ENCODE results near the gene KCNH1. TPM values are rescaled to one million over a fixed set of nuclear protein-coding genes. Genes with fewer than 3 reads are reported as not detected.

KCNH1 gene
- total RNA-seq, 2 donors from 2014 or later, result 0.68 to 1.2 TPM

DNA sequence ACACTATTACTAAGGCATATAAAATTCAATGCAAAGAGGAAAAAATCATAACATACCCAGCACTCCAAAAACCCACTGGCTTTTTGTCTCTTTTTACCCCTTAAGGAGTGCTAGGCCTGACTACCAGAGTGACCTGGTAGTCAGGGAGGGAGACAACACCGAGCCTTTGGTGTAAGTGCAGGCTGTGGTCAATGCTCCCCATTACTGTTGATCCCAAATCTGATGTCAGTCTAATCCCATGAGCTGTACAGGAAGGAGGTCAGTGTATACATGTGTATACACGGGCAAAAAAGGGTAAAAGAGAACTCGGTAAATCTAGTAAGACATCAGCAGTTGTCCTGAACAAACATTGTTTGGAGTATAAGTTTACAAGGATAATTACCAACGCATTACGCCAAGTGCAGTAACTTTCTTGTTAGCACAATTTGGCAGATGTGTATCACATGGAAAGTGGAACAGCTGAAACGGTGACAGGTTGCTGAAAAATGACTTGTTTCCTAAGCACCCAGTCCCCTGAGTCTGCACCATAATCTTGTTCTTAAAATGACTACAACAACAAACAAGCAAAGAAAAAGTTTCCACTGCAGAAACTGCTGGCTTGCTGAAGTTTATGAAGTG is 217.9 kb downstream of the KCNH1 start:
- WGBS, result 22% methylated on average over 6 of the region's 6 CpGs
- Histone ChIP-seq H3K4me1 (replicated peaks) (no peaks in the 10 kb centered on the region), H3K9me3 (no peaks in the 10 kb centered on the region), H3K27ac (no peak overlapping the region), H3K36me3 (no peaks in the 10 kb centered on the region), H3K4me3 (no peak overlapping the region), H3K27me3 (replicated peaks; ENCODE audit: insufficient read depth) (no peaks in the 10 kb centered on the region)
- intact Hi-C loops (cut with DNase I), result no loop called here
- DNase-seq (ENCODE audit: low spot score), result no peak
- TF ChIP-seq POLR2A (IDR thresholded peaks at IDR 0.05), result no peak
- TF ChIP-seq, protein P1, sequence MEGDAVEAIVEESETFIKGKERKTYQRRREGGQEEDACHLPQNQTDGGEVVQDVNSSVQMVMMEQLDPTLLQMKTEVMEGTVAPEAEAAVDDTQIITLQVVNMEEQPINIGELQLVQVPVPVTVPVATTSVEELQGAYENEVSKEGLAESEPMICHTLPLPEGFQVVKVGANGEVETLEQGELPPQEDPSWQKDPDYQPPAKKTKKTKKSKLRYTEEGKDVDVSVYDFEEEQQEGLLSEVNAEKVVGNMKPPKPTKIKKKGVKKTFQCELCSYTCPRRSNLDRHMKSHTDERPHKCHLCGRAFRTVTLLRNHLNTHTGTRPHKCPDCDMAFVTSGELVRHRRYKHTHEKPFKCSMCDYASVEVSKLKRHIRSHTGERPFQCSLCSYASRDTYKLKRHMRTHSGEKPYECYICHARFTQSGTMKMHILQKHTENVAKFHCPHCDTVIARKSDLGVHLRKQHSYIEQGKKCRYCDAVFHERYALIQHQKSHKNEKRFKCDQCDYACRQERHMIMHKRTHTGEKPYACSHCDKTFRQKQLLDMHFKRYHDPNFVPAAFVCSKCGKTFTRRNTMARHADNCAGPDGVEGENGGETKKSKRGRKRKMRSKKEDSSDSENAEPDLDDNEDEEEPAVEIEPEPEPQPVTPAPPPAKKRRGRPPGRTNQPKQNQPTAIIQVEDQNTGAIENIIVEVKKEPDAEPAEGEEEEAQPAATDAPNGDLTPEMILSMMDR (IDR thresholded peaks at IDR 0.05), result no peak
- TF ChIP-seq POLR2AphosphoS5 (IDR thresholded peaks at IDR 0.05), result no peak

DNA sequence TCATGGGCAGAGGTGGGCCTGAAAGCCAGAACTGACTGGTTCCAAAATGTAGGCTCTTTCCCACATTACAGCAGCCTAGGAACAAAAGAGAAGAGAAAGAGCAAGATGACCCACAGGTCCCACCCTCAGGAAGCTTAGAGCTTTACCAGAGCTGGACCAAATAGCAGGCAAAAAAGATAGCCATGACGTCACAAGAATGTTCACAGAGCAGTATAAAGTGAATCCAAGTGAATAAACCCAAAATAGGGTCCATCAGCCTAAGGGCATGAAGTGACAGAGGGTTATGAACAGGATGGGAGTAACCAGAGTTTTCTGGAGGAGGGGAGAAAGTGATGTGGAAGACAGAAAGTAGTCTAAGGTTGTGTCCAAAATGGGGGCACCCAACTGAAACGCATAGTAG is 221.2 kb downstream of the KCNH1 start:
- H3K9me3 ChIP-seq, result no peaks in the 10 kb centered on the region
- intact Hi-C loops (cut with DNase I), result no loop called here
- no peaks in the 10 kb centered on the region for H3K4me1 ChIP-seq (replicated peaks)
- H3K4me3 ChIP-seq, result no peak overlapping the region
- no peaks in the 10 kb centered on the region for H3K27me3 ChIP-seq (replicated peaks; ENCODE audit: insufficient read depth)
- TF ChIP-seq, protein P1 (IDR thresholded peaks at IDR 0.05), result no peak
- no peak for TF ChIP-seq POLR2A (IDR thresholded peaks at IDR 0.05)
- TF ChIP-seq POLR2AphosphoS5 (IDR thresholded peaks at IDR 0.05), result no peak
- DNase-seq (ENCODE audit: low spot score), result no peak
- H3K36me3 ChIP-seq, result no peaks in the 10 kb centered on the region
- H3K27ac ChIP-seq, result no peak overlapping the region
- 85% methylated on average over 2 of the region's 2 CpGs for WGBS

DNA sequence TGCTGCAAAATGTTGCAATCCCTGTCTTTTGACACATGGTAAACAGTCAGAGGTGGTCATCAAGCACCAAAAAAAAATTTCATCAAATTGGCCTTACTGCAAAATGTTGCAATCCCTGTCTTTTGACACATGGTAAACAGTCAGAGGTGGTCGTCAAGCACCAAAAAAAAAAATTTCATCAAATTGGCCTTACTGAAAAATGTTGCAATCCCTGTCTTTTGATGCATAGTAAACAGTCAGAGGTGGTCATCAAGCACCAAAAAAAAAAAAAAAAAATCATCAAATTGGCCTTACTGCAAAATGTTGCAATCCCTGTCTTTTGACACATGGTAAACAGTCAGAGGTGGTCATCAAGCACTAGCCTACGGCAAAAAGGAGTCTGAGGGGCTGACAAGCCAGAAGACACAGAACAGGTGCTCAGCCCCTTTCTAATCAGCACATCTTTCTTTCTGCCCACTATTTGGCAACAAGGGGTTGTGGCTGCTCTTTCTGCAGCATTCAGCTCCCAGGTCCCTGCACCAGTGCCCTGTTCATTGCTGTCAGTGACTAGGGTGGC is 223.8 kb downstream of the KCNH1 start:
- TF ChIP-seq POLR2A (IDR thresholded peaks at IDR 0.05) (no peak), POLR2AphosphoS5 (IDR thresholded peaks at IDR 0.05) (no peak)
- TF ChIP-seq, protein P1 (IDR thresholded peaks at IDR 0.05), result no peak

DNA sequence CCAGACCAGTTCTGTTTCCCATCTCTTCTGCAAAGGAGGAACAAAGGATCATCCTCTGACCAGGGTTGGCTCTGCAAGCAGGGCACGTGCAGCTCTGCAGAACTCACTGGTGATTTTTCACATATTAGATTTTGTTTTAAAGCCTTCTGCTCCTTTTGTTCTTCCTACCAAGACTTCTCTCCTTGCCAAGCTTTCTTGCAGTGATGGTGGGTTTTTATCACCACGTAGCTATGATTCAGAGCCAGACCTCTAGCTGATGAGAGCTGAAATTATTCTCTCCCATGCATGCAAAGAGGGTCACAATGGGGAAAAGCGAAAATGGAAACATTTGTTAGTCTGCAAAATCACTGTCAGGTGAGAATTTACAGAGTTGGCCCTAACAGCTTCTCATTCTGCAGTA is 225.2 kb downstream of the KCNH1 start:
- TF ChIP-seq, protein P1 (IDR thresholded peaks at IDR 0.05), result no peak
- TF ChIP-seq POLR2A (IDR thresholded peaks at IDR 0.05), result no peak
- no peak overlapping the region for H3K27ac ChIP-seq
- intact Hi-C loops (cut with DNase I), result no loop called here
- H3K36me3 ChIP-seq, result no peaks in the 10 kb centered on the region
- 29% methylated on average over 3 of the region's 3 CpGs for WGBS
- no peaks in the 10 kb centered on the region for H3K27me3 ChIP-seq (replicated peaks; ENCODE audit: insufficient read depth)
- H3K4me3 ChIP-seq, result no peak overlapping the region
- DNase-seq (ENCODE audit: low spot score), result no peak
- no peaks in the 10 kb centered on the region for H3K9me3 ChIP-seq
- H3K4me1 ChIP-seq (replicated peaks), result no peaks in the 10 kb centered on the region

More for the DNA sequence above, 223.8 kb downstream of the KCNH1 start:
- Histone ChIP-seq H3K27ac (no peak overlapping the region), H3K9me3 (no peaks in the 10 kb centered on the region), H3K4me3 (no peak overlapping the region), H3K4me1 (replicated peaks) (no peaks in the 10 kb centered on the region), H3K27me3 (replicated peaks; ENCODE audit: insufficient read depth) (no peaks in the 10 kb centered on the region), H3K36me3 (no peaks in the 10 kb centered on the region)
- WGBS, result 51% methylated on average over 2 of the region's 2 CpGs
- intact Hi-C loops (cut with DNase I), result no loop called here
- DNase-seq (ENCODE audit: low spot score), result no peak

DNA sequence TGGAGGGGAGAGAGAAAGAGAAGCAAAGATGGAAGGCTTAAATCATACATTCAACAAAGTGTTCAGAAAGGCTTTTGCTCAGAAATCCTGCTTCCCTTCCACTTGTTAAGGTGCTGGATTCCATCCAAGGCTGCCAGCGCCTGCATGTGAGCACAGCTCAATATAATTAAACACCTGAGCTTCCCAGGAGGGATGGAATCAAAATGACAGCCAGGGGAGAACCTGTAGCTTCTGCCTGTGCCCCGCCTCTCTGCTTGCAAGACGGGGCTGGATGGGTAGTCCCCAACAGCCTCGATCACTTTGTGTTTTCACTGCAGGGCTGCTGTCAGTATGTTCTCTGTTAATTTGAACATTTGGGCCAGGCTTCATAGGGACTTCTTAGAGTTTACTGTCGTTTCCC is 225.7 kb downstream of the KCNH1 start:
- Histone ChIP-seq H3K4me1 (replicated peaks) (no peaks in the 10 kb centered on the region), H3K27ac (no peak overlapping the region), H3K4me3 (no peak overlapping the region), H3K9me3 (no peaks in the 10 kb centered on the region), H3K36me3 (no peaks in the 10 kb centered on the region), H3K27me3 (replicated peaks; ENCODE audit: insufficient read depth) (no peaks in the 10 kb centered on the region)
- no peak for DNase-seq (ENCODE audit: low spot score)
- 23% methylated on average over 5 of the region's 5 CpGs for WGBS
- intact Hi-C loops (cut with DNase I), result no loop called here
- TF ChIP-seq, protein P1 (IDR thresholded peaks at IDR 0.05), result no peak
- no peak for TF ChIP-seq POLR2AphosphoS5 (IDR thresholded peaks at IDR 0.05)
- no peak for TF ChIP-seq POLR2A (IDR thresholded peaks at IDR 0.05)

Measured in prostate gland (tissue), 2 donors.